Ascending aorta (tissue), 2 donors: Measurements from ENCODE around the gene SENP1. TPM values are rescaled to one million over a fixed set of nuclear protein-coding genes. Genes with fewer than 3 reads are reported as not detected.

ENCODE experiments used
- DNase-seq, 2 donors: peaks; one replicate each; pipeline ENCODE4 v3.0.0-alpha.2; 2019; ENCODE audit warnings: low spot score in 2 of 2
- H3K27ac ChIP-seq, 2 donors: fragments of 200-600 bp; sonication (generic); one replicate each; pipeline ENCODE4 v1.5.1; 2016 to 2017; ENCODE audit warnings: mild to moderate bottlenecking in 1 of 2
- H3K27me3 ChIP-seq: fragments of 200-600 bp; sonication (generic); one replicate; pipeline ENCODE4 v1.5.1; 2017
- H3K36me3 ChIP-seq, 2 donors: fragments of 200-600 bp; sonication (generic); one replicate each; pipeline ENCODE4 v1.5.1; 2016
- H3K4me1 ChIP-seq, 2 donors: fragments of 200-600 bp; sonication (generic); one replicate each; pipeline ENCODE4 v1.5.1; 2016 to 2017; ENCODE audit warnings: mild to moderate bottlenecking in 1 of 2
- H3K4me3 ChIP-seq, 2 donors: fragments of 200-600 bp; sonication (generic); one replicate each; pipeline ENCODE4 v1.5.1; 2016 to 2017; ENCODE audit warnings: mild to moderate bottlenecking in 1 of 2
- H3K9me3 ChIP-seq, 2 donors: fragments of 200-600 bp; sonication (generic); one replicate each; pipeline ENCODE4 v1.5.1; 2016
- CTCF ChIP-seq, 3 experiments: fragments of 200-600 bp in 2 of 3; fragments of 450-650 bp in 1 of 3; sonication (generic) in 2 of 3; IDR thresholded peaks; one replicate each; pipeline ENCODE4 v1.5.1; 2016 to 2019; ENCODE audit warnings: antibody characterized with exemption in 3 of 3, mild to moderate bottlenecking in 1 of 3, moderate library complexity in 1 of 3
- intact Hi-C: fragments of 100-400 bp; cut with DNase I; formaldehyde crosslinking; loops from one replicate; pipeline ENCODE4 v1.15.1; 2023
- total RNA-seq: library from RNA; depleted of rRNA; stranded (reverse); fragments of >200 nt; gene quantifications from one replicate; pipeline ENCODE4 v1.1.0, GENCODE V29; 2016

Gene SENP1
- total RNA-seq, 1 donor from 2014 or later, result 11.3 TPM

GRCh38 chr12:48135027-48135426 lies 29.1 kb upstream of the SENP1 start:
- no peak for TF ChIP-seq CTCF (IDR thresholded peaks at IDR 0.05)
- intact Hi-C loops, result no loop called here
- peaks cover 68 to 96% of the 10 kb centered on the region in 2 donors for H3K36me3 ChIP-seq

GRCh38 chr12:48132826-48133225 lies 26.9 kb upstream of the SENP1 start:
- Histone ChIP-seq H3K27me3 (no peaks in the 10 kb centered on the region), H3K36me3 (peaks cover 64 to 88% of the 10 kb centered on the region in 2 donors), H3K27ac (no peak overlapping the region), H3K4me3 (no peak overlapping the region), H3K4me1 (no peaks in the 10 kb centered on the region), H3K9me3 (no peaks in the 10 kb centered on the region)
- no peak for DNase-seq
- TF ChIP-seq CTCF (IDR thresholded peaks at IDR 0.05), result no peak
- intact Hi-C loops, result no loop called here

More at GRCh38 chr12:48135027-48135426, 29.1 kb upstream of the SENP1 start:
- no peaks in the 10 kb centered on the region for H3K9me3 ChIP-seq
- no peak overlapping the region for H3K4me3 ChIP-seq
- no peak overlapping the region for H3K27ac ChIP-seq
- DNase-seq, result no peak
- H3K4me1 ChIP-seq, result no peaks in the 10 kb centered on the region
- no peaks in the 10 kb centered on the region for H3K27me3 ChIP-seq

- Histone ChIP-seq H3K27ac (no peak overlapping the region), H3K27me3 (no peaks in the 10 kb centered on the region), H3K4me3 (no peak overlapping the region), H3K4me1 (no peaks in the 10 kb centered on the region), H3K36me3 (peaks cover 57 to 88% of the 10 kb centered on the region in 2 donors), H3K9me3 (no peaks in the 10 kb centered on the region)
- no peak for TF ChIP-seq CTCF (IDR thresholded peaks at IDR 0.05)
- intact Hi-C loops, result no loop called here
- no peak for DNase-seq
These were observed 25.6 kb upstream of the SENP1 start for GRCh38 chr12:48131517-48131916.

GRCh38 chr12:48129376-48129775 lies 23.5 kb upstream of the SENP1 start:
- Histone ChIP-seq H3K27ac (no peak overlapping the region), H3K36me3 (peaks cover 43 to 81% of the 10 kb centered on the region in 2 donors)
- no peak for DNase-seq

GRCh38 chr12:48128800-48129199 lies 22.9 kb upstream of the SENP1 start:
- intact Hi-C loops, result no loop called here
- Histone ChIP-seq H3K4me1 (no peaks in the 10 kb centered on the region), H3K9me3 (no peaks in the 10 kb centered on the region), H3K36me3 (peaks cover 38 to 76% of the 10 kb centered on the region in 2 donors), H3K27me3 (no peaks in the 10 kb centered on the region), H3K4me3 (no peak overlapping the region), H3K27ac (no peak overlapping the region)
- no peak for DNase-seq
- no peak for TF ChIP-seq CTCF (IDR thresholded peaks at IDR 0.05)

More at GRCh38 chr12:48129376-48129775, 23.5 kb upstream of the SENP1 start:
- Histone ChIP-seq H3K9me3 (no peaks in the 10 kb centered on the region), H3K4me1 (no peaks in the 10 kb centered on the region), H3K27me3 (no peaks in the 10 kb centered on the region), H3K4me3 (no peak overlapping the region)
- no peak for TF ChIP-seq CTCF (IDR thresholded peaks at IDR 0.05)
- intact Hi-C loops, result no loop called here
